Neural progenitor cell (in vitro differentiated cells): Measurements from ENCODE around the gene ATP6V0A4.

Experiments
- CTCF ChIP-seq: fragments of 200-600 bp; sonication (generic); IDR thresholded peaks from 2 replicates; pipeline ENCODE4 v1.5.1; 2017; ENCODE audit warnings: antibody characterized with exemption, mild to moderate bottlenecking
- EZH2 ChIP-seq: fragments of 200-600 bp; sonication (generic); IDR thresholded peaks from 2 replicates; pipeline ENCODE4 v1.6.1; 2017; ENCODE audit warnings: antibody characterized with exemption, mild to moderate bottlenecking, moderate library complexity

GRCh38 chr7:138784692-138785091 is 13.3 kb downstream of the ATP6V0A4 start:
- TF ChIP-seq CTCF (no peak), EZH2 (no peak)
